SK-N-SH treated with all-trans-retinoic acid at 6 μM for 48 hours (cell line): ENCODE data around the gene NRG4.

Source experiments
- ARNTL ChIP-seq: fragments of 450-650 bp; formaldehyde crosslinking; IDR thresholded peaks from 2 replicates; pipeline ENCODE4 v1.5.0; 2020; ENCODE audit warnings: low read depth, mild to moderate bottlenecking, moderate library complexity, borderline replicate concordance
- GLIS3 ChIP-seq: fragments of 250-450 bp; sonication (Bioruptor Pico); IDR thresholded peaks from 2 replicates; pipeline ENCODE4 v1.5.0; 2020; ENCODE audit warnings: mild to moderate bottlenecking, moderate library complexity
- OSR1 ChIP-seq: fragments of 250-450 bp; sonication (Bioruptor Pico); IDR thresholded peaks from 2 replicates; pipeline ENCODE4 v1.8.0; 2022; ENCODE audit warnings: moderate library complexity, mild to moderate bottlenecking, inconsistent platforms
- PATZ1 ChIP-seq: fragments of 250-450 bp; sonication (Bioruptor Pico); IDR thresholded peaks from 2 replicates; pipeline ENCODE4 v1.8.0; 2020; ENCODE audit warnings: mild to moderate bottlenecking, moderate library complexity, borderline replicate concordance
- PPARA ChIP-seq: fragments of 250-450 bp; sonication (Bioruptor Pico); IDR thresholded peaks from 2 replicates; pipeline ENCODE4 v1.5.0; 2020; ENCODE audit warnings: mild to moderate bottlenecking, borderline replicate concordance
- TCF4 ChIP-seq: fragments of 250-450 bp; sonication (Bioruptor Pico); IDR thresholded peaks from 2 replicates; pipeline ENCODE4 v1.8.0; 2021; ENCODE audit warnings: mild to moderate bottlenecking, moderate library complexity, borderline replicate concordance
- ZFP3 ChIP-seq: fragments of 250-450 bp; sonication (Bioruptor Pico); IDR thresholded peaks from 2 replicates; pipeline ENCODE4 v1.5.0; 2020; ENCODE audit warnings: mild to moderate bottlenecking, moderate library complexity
- ZNF70 ChIP-seq: fragments of 450-650 bp; formaldehyde crosslinking; IDR thresholded peaks from 2 replicates; pipeline ENCODE4 v1.5.0; 2020; ENCODE audit warnings: mild to moderate bottlenecking, moderate library complexity
- TF ChIP-seq, protein P1 (sequence below): fragments of 250-450 bp; sonication (Bioruptor Pico); IDR thresholded peaks from 2 replicates; pipeline ENCODE4 v1.5.0; 2020; ENCODE audit warnings: mild to moderate bottlenecking, moderate library complexity
- TF ChIP-seq, protein P2 (sequence below): fragments of 250-450 bp; sonication (Bioruptor Pico); IDR thresholded peaks from 2 replicates; pipeline ENCODE4 v1.5.1; 2020; ENCODE audit warnings: low read depth, mild to moderate bottlenecking, moderate library complexity

- TF ChIP-seq PATZ1, result no peak
- no peak for TF ChIP-seq PPARA (CRISPR knock-in tag)
- TF ChIP-seq TCF4 (CRISPR knock-in tag), result no peak
- no peak for TF ChIP-seq GLIS3 (CRISPR knock-in tag)
- no peak for TF ChIP-seq ZFP3 (CRISPR knock-in tag)
- no peak for TF ChIP-seq OSR1 (CRISPR knock-in tag)
- TF ChIP-seq, protein P1, sequence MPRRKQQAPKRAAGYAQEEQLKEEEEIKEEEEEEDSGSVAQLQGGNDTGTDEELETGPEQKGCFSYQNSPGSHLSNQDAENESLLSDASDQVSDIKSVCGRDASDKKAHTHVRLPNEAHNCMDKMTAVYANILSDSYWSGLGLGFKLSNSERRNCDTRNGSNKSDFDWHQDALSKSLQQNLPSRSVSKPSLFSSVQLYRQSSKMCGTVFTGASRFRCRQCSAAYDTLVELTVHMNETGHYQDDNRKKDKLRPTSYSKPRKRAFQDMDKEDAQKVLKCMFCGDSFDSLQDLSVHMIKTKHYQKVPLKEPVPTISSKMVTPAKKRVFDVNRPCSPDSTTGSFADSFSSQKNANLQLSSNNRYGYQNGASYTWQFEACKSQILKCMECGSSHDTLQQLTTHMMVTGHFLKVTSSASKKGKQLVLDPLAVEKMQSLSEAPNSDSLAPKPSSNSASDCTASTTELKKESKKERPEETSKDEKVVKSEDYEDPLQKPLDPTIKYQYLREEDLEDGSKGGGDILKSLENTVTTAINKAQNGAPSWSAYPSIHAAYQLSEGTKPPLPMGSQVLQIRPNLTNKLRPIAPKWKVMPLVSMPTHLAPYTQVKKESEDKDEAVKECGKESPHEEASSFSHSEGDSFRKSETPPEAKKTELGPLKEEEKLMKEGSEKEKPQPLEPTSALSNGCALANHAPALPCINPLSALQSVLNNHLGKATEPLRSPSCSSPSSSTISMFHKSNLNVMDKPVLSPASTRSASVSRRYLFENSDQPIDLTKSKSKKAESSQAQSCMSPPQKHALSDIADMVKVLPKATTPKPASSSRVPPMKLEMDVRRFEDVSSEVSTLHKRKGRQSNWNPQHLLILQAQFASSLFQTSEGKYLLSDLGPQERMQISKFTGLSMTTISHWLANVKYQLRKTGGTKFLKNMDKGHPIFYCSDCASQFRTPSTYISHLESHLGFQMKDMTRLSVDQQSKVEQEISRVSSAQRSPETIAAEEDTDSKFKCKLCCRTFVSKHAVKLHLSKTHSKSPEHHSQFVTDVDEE (CRISPR knock-in tag), result no peak
- TF ChIP-seq, protein P2, sequence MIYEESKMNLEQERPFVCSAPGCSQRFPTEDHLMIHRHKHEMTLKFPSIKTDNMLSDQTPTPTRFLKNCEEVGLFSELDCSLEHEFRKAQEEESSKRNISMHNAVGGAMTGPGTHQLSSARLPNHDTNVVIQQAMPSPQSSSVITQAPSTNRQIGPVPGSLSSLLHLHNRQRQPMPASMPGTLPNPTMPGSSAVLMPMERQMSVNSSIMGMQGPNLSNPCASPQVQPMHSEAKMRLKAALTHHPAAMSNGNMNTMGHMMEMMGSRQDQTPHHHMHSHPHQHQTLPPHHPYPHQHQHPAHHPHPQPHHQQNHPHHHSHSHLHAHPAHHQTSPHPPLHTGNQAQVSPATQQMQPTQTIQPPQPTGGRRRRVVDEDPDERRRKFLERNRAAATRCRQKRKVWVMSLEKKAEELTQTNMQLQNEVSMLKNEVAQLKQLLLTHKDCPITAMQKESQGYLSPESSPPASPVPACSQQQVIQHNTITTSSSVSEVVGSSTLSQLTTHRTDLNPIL (CRISPR knock-in tag), result no peak
- TF ChIP-seq ARNTL (CRISPR knock-in tag), result no peak
- no peak for TF ChIP-seq ZNF70 (CRISPR knock-in tag)
Observed at GRCh38 chr15:75918135-75918534, 94.1 kb downstream of the NRG4 start.
